ENCODE data around the gene MEAK7.

MEAK7 gene

GRCh38 chr16:84509032-84509950 is 4.8 kb upstream of the MEAK7 start:
- no peak for DNase-seq (ENCODE audit: low spot score)

GRCh38 chr16:84508502-84508901 is 4.0 kb upstream of the MEAK7 start:
- no peak for DNase-seq (ENCODE audit: low spot score)
- TF ChIP-seq CTCF (IDR thresholded peaks at IDR 0.05; ENCODE audit: extremely low read depth, missing control alignments), result no peak

More at GRCh38 chr16:84509032-84509950, 4.8 kb upstream of the MEAK7 start:
- TF ChIP-seq CTCF (IDR thresholded peaks at IDR 0.05; ENCODE audit: extremely low read depth, missing control alignments), result no peak

- peak; percentile 48 for DNase-seq (ENCODE audit: low spot score)
- TF ChIP-seq CTCF (IDR thresholded peaks at IDR 0.05; ENCODE audit: extremely low read depth, missing control alignments), result no peak
Measured at GRCh38 chr16:84507011-84507982, 2.8 kb upstream of the MEAK7 start.

- no peak for DNase-seq (ENCODE audit: low spot score)
- no peak for TF ChIP-seq CTCF (IDR thresholded peaks at IDR 0.05; ENCODE audit: extremely low read depth, missing control alignments)
Measured at GRCh38 chr16:84505249-84506187, 1.1 kb upstream of the MEAK7 start.

GRCh38 chr16:84503751-84504395 is 586 bp downstream of the MEAK7 start:
- no peak for TF ChIP-seq CTCF (IDR thresholded peaks at IDR 0.05; ENCODE audit: extremely low read depth, missing control alignments)
- DNase-seq (ENCODE audit: low spot score), result no peak

- DNase-seq (ENCODE audit: low spot score), result no peak
- no peak for TF ChIP-seq CTCF (IDR thresholded peaks at IDR 0.05; ENCODE audit: extremely low read depth, missing control alignments)
Measured at GRCh38 chr16:84502581-84502980, 1.9 kb downstream of the MEAK7 start.

Data from GM20000 (cell line).